MM.1S (cell line): ENCODE data around the gene CCDC187.

Experiments used
- DNase-seq: peaks from one replicate; pipeline ENCODE4 v3.0.0-alpha.2; 2015
- H2AFZ ChIP-seq: fragments of 300-600 bp; sonication (generic); 2 replicates; pipeline ENCODE4 v1.6.0; 2016; ENCODE audit warnings: antibody characterized with exemption, low read length
- H3F3A ChIP-seq: fragments of 300-600 bp; sonication (generic); 2 replicates; pipeline ENCODE4 v1.6.1; 2016; ENCODE audit warnings: mild to moderate bottlenecking, antibody characterized with exemption, low read length, moderate library complexity, mixed read lengths; ENCODE audit not compliant: insufficient read depth
- H3K27ac ChIP-seq: fragments of 300-600 bp; sonication (generic); 2 replicates; pipeline ENCODE4 v1.5.1; 2016; ENCODE audit warnings: mild to moderate bottlenecking, low read length
- H3K27me3 ChIP-seq: fragments of 300-600 bp; sonication (generic); replicated peaks from 2 replicates; pipeline ENCODE4 v1.6.0; 2016; ENCODE audit warnings: low read length; ENCODE audit not compliant: insufficient read depth
- H3K36me3 ChIP-seq: fragments of 300-600 bp; sonication (generic); replicated peaks from 2 replicates; pipeline ENCODE4 v1.6.1; 2016; ENCODE audit warnings: mild to moderate bottlenecking, low read length, mixed read lengths; ENCODE audit not compliant: insufficient read depth
- H3K4me1 ChIP-seq: fragments of 300-600 bp; sonication (generic); 2 replicates; pipeline ENCODE4 v1.6.1; 2016; ENCODE audit warnings: low read length, mixed read lengths
- H3K4me2 ChIP-seq: fragments of 300-600 bp; sonication (generic); 2 replicates; pipeline ENCODE4 v1.6.0; 2016; ENCODE audit warnings: low read depth, low read length
- H3K4me3 ChIP-seq: fragments of 300-600 bp; sonication (generic); 2 replicates; pipeline ENCODE4 v1.5.1; 2016; ENCODE audit warnings: low read length, mixed read lengths
- H3K79me2 ChIP-seq: fragments of 300-600 bp; sonication (generic); 2 replicates; pipeline ENCODE4 v1.6.1; 2016; ENCODE audit warnings: mixed run types, low read length, mixed read lengths
- H3K9ac ChIP-seq: fragments of 300-600 bp; sonication (generic); 2 replicates; pipeline ENCODE4 v1.6.1; 2016; ENCODE audit warnings: low read length, mixed read lengths
- H3K9me2 ChIP-seq: fragments of 300-600 bp; sonication (generic); replicated peaks from 2 replicates; pipeline ENCODE4 v1.6.1; 2016; ENCODE audit warnings: mild to moderate bottlenecking, low read length, mixed read lengths; ENCODE audit not compliant: insufficient read depth
- H3K9me3 ChIP-seq: fragments of 300-600 bp; sonication (generic); replicated peaks from 2 replicates; pipeline ENCODE4 v1.6.1; 2016; ENCODE audit warnings: mild to moderate bottlenecking, low read length, mixed read lengths; ENCODE audit not compliant: insufficient read depth
- H4K20me1 ChIP-seq: fragments of 300-600 bp; sonication (generic); 2 replicates; pipeline ENCODE4 v1.6.1; 2016; ENCODE audit warnings: mild to moderate bottlenecking, low read length, moderate library complexity, mixed read lengths; ENCODE audit not compliant: insufficient read depth
- CTCF ChIP-seq: fragments of 300-600 bp; sonication (generic); IDR thresholded peaks from 2 replicates; pipeline ENCODE4 v1.5.1; 2016; ENCODE audit warnings: antibody characterized with exemption, low read length, mixed read lengths
- EZH2 ChIP-seq: fragments of 300-600 bp; sonication (generic); optimal IDR thresholded peaks from 2 replicates; pipeline ENCODE3; 2017; ENCODE audit warnings: low read depth, mild to moderate bottlenecking, antibody characterized with exemption, low read length, mixed read lengths
- EZH2phosphoT487 ChIP-seq: fragments of 300-600 bp; sonication (generic); IDR thresholded peaks from 2 replicates; pipeline ENCODE4 v1.6.1; 2018; ENCODE audit warnings: antibody characterized with exemption, low read length

The CCDC187 gene

GRCh38 chr9:136211441-136212344 lies 92.2 kb downstream of the CCDC187 start:
- H3K79me2 ChIP-seq = no peaks in the 10 kb centered on the region
- no peak overlapping the region for H2AFZ ChIP-seq
- no peaks in the 10 kb centered on the region for H3K27me3 ChIP-seq
- no peak overlapping the region for H3K4me2 ChIP-seq
- no peaks in the 10 kb centered on the region for H3K9me2 ChIP-seq
- no peaks in the 10 kb centered on the region for H3F3A ChIP-seq
- no peak overlapping the region for H3K27ac ChIP-seq
- no peak overlapping the region for H3K4me3 ChIP-seq
- TF ChIP-seq EZH2phosphoT487 (no peak), EZH2 (no peak), CTCF (no peak)
- no peak for DNase-seq
- H3K4me1 ChIP-seq = no peaks in the 10 kb centered on the region
- H3K9me3 ChIP-seq = no peaks in the 10 kb centered on the region
- no peaks in the 10 kb centered on the region for H4K20me1 ChIP-seq
- no peak overlapping the region for H3K9ac ChIP-seq
- H3K36me3 ChIP-seq = no peaks in the 10 kb centered on the region; the same call in 1 of the 2 replicates

- Histone ChIP-seq H3K4me3 (no peak overlapping the region), H3K9me3 (no peaks in the 10 kb centered on the region), H3K36me3 (no peaks in the 10 kb centered on the region; the same call in 1 of the 2 replicates), H3K4me1 (no peaks in the 10 kb centered on the region), H3F3A (no peaks in the 10 kb centered on the region), H3K9ac (no peak overlapping the region), H3K79me2 (no peaks in the 10 kb centered on the region), H3K4me2 (no peak overlapping the region), H4K20me1 (no peaks in the 10 kb centered on the region), H3K27me3 (no peaks in the 10 kb centered on the region), H3K9me2 (no peaks in the 10 kb centered on the region), H2AFZ (no peak overlapping the region), H3K27ac (no peak overlapping the region)
- TF ChIP-seq CTCF (no peak), EZH2 (no peak), EZH2phosphoT487 (no peak)
- no peak for DNase-seq
Observed at GRCh38 chr9:136211006-136211405, 92.9 kb downstream of the CCDC187 start.

- Histone ChIP-seq H3K9me2 (no peaks in the 10 kb centered on the region), H2AFZ (no peak overlapping the region), H3K27me3 (no peaks in the 10 kb centered on the region), H3K9ac (no peak overlapping the region), H3K4me3 (no peak overlapping the region), H3K27ac (no peak overlapping the region), H3K4me1 (no peaks in the 10 kb centered on the region), H3K36me3 (no peaks in the 10 kb centered on the region; the same call in 1 of the 2 replicates), H3K9me3 (no peaks in the 10 kb centered on the region), H3F3A (no peaks in the 10 kb centered on the region), H3K79me2 (no peaks in the 10 kb centered on the region), H3K4me2 (no peak overlapping the region), H4K20me1 (no peaks in the 10 kb centered on the region)
- no peak for DNase-seq
- TF ChIP-seq EZH2phosphoT487 (no peak), EZH2 (no peak), CTCF (no peak)
Observed at GRCh38 chr9:136210276-136210675, 93.6 kb downstream of the CCDC187 start.
